ENCODE data around the gene SLC35B2.

Gene SLC35B2

DNA sequence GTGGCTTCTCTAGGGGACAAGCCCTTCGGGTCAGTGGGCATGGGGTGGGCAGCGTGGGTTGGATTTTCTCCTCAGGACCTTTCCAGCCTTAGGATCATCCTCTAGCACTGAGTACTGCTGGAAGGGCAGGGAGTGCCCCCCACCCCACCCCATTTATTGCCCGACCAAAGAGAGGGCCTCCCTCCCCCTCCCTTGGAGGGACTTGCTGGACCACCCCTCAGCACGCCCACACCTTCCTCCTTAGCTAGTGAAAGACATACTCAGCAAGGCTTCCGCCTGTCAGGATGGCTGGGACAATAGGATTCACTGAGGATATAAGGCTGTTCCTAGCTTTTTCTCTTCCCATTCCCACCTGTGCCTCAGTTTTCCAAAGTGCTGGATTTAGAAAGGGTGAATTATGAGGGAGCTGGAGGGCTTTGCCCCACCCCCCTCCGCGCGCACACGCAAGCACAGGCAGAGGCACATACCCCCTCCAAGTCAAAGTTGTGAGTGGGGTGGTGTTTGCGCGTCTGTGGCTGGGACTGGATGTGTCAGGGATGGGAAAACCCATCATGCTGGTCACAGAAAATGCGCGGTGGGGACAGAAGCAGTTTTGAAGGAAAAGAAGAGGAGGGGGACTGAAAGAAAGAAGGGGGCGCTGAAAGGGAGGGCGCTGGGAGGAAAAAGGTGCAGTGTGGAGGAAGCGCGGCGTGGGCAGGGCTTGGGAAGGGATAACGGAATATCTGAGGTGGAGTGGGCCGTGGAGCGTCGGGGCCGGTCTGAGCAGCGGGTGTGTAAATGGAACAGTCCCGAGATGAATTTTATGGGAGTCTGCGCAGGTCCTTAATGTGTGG, 34.6 kb downstream of the SLC35B2 start:
- DNase-seq (ENCODE audit: low read depth in 2 of 3, low spot score in 2 of 3) = no peak

DNA sequence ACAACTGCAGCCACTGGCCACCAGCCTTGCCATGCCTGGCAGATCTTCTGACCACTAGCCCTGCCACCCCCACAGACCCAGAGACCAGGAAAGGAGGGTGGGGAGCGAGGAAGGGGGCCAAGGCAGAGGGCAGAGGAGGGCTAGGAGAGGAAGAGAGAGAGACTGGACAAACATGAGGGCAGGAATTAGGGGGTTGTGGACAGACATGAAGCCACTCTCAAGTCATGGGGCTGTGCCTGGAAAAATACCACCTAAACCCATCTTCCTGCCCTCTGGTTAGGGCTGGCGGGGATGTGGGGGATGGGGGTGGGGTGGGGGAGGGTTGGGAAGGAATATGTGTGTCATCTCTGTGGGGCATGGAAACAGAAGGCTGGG, 35.4 kb downstream of the SLC35B2 start:
- DNase-seq (ENCODE audit: low read depth in 2 of 3, low spot score in 2 of 3) = no peak

DNA sequence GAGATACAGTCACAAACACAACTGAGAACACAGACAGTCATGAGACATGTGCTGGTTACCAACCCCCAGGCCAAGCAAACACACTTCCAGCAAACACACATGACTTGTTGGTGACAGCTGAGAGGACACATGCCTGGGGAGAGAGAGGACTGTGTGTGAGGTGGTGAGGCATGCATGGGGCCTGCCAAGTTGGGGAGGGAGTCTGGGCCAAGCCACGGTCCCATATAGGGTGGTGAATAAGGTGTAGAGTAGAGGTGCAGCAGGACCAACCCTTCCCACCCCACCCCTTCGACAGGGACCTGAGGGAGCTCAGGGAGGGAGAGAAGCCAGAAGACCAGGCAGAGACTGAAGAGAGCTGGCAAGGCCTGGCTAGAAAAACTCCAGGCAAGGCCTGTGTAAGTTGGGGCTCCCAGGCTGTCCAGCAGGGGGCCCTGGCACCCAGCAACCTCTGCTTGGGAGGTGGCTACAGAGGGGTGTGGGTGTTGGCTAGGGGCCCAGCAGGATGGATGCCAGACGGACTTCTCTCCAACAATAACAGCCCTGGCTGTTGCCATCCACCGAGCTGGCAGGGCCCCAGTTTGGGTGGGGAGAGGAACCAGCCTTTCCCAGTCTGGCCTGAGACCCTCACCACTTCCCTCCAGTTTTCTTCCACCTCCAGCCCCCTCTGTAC, 35.9 kb downstream of the SLC35B2 start:
- no peak for DNase-seq (ENCODE audit: low read depth in 2 of 3, low spot score in 2 of 3)

DNA sequence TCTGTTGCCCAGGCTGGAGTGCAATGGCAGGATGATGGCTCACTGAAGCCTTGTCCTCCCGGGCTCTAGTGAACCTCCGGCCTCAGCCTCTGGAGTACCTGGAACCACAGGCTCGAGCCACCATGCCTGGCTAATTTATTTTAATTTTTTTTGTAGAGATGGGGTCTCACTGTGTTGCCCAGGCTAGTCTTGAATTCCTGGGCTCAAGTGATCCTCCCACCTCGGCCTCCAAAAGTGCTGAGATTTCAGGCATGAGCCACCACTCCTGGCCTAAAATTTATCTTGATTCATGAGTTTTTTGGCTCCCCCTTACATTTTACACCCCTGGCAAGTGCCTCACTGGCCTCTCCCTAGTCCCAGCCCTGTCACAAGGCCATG, 36.4 kb downstream of the SLC35B2 start:
- DNase-seq (ENCODE audit: low read depth in 2 of 3, low spot score in 2 of 3) = no peak

DNA sequence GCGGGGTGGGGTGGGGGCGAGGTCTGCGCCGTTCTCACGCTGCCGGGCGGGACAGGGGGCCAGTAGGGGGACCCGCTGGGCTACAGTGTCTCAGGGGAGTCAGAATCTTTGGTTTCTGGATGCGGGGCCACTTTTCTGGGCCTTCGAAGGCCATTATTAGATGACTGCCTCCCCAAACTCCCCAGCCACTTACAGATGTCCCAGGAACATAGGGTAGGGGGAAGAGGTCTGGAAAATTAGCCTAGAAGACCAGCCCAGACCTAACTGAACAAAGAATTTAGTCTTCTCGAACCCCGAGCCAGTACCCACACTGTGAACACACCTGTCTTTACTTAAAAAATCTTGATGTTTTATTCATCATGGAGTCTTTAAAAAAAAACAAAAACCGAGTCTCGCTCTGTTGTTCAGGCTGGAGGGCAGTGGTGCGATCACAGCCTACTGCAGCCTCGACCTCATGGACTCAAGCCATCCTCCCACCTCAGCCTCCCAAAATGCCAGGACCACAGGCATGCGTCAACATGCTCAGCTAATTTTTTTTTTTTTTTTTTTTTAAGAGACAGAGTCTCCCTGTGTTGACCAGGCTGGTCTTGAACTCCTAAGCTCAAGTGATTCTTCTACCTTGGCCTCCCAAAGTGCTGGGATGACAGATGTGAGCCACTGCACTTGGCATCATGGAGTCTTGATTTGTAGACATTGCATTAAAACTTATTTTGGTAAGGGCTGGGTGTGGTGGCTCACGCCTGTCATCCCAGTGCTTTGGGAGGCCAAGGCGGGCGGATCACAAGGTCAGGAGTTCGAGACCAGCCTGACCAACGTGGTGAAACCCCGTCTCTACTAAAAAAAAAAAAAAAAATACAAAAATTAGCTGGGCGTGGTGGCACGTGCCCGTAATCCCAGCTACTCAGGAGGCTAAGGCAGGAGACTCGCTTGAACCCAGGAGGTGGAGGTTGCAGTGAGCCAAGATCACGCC, 37.2 kb downstream of the SLC35B2 start:
- DNase-seq (ENCODE audit: low read depth in 2 of 3, low spot score in 2 of 3) = no peak

DNA sequence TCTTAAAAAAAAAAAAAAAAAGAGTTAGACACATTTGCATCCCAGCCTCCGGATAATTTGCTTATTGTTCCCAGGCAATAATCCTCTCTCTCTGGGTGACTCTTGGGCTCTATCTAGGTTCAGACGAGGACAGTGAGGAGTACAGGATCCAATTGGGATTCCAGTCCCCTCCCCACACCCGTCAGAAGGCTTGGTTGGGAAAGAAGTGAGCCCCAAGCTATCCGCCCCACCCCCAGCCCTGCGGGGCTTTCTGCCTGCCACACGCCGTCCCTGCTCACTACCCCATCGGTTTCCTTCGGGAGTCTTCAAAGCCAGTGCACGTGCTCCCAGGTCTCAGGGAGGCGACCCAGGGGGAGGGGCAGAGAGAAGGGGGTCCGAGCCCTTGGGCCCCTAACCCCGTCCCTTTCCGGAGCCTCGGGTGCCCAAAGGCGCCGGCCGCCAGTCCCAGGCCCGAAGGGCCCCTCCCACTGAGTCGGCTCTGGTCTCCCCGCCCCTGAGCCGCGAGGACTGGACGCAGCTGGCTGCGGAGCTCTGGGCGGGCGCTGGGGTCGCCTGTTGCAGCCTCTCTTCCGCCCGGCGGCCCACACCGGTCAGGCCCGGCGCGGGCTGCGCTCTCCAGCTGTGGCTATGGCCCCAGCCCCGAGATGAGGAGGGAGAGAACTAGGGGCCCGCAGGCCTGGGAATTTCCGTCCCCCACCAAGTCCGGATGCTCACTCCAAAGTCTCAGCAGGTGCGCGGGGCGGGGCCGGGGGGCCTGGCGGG, 38.1 kb downstream of the SLC35B2 start:
- no peak for DNase-seq (ENCODE audit: low read depth in 2 of 3, low spot score in 2 of 3)

DNA sequence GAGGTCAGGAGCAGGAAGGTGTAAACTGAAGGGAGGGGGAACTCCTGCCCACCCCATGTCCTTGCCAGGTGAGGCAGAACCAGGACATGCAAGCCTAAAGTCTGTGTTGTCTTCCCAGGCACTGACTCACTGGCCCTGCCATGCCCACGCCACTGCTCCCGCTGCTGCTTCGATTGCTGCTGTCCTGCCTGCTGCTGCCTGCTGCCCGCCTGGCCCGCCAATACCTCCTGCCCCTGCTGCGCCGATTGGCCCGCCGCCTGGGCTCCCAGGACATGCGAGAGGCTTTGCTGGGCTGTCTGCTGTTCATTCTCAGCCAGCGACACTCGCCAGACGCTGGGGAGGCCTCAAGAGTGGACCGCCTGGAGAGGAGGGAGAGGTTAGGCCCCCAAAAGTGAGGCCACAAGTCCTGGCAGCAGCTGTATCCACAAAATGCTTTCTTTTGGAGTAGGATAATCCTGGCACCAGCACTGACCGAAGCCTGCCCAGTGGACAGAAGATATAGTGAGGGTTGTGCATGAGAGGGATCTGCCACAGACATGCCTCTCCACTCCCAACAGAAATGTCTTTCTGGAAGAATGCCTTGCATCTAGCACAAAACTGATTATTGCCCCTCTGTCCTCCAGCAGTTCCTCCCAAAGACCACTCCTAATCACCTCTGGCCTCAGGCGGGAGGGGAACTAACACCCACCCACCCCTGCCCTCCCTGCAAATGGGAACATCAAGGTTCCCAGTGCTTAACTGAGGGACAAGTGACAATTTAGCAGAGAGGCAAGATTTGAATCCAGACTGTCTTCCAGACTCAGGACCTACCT, 39.8 kb downstream of the SLC35B2 start:
- DNase-seq (ENCODE audit: low read depth in 2 of 3, low spot score in 2 of 3) = no peak

DNA sequence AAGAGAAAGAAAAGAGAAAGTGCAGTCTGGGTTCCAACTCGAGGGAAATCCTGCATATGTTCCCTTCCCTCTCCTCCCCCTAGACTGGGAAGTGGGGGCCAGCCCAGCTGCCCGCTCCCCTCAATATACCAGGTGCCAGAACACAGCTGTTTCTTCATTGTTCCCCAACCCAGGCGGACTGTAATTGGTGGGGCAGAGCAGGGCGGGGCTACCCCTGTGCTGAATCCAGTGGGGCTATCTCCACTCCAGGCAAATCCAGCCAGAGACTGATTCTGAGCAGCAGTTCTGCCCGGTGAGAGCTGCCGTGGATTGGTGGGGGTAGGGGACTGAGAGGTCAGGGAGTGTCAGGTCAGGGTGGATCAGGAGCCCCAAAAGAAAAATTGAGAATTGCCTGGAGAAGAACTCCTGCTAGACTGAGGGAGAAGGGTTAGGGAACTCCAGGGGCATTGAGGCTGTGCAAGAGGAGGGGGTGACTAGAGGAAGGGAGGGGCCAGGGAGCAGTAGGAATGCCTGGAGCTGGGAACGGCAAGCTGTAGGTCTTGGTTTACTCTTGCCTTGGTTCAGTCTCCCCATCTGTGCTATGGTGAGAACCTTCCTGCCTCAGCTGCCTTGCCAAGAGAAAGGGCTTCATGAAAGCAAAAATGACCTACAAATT, 40.5 kb downstream of the SLC35B2 start, which contains the start of gene MYMX:
Gene MYMX (plus strand): TSS at position 250 of the 655 bp plus-strand sequence. CDS start 546 bp downstream, outside the sequence.
- DNase-seq (ENCODE audit: low read depth in 2 of 3, low spot score in 2 of 3) = no peak

DNA sequence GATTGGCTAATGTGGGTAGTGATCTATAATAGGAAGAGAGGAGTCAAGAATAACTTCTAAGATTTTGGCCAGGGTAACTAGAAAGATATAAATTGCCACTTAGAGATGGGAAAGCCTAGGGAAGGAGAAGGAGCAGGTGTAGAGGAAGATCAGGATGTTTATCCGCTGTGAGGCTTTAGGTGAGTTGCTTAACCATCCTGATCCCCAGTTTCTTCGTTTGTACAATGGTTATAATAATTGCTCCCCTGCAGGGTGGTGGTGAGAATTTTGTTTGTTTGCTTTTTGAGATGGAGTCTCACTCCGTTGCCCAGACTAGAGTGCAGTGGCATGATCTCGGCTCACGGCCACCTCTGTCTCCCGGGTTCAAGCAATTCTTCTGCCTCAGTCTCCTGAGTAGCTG, 43.0 kb downstream of the SLC35B2 start:
- no peak for DNase-seq (ENCODE audit: low read depth in 2 of 3, low spot score in 2 of 3)

DNA sequence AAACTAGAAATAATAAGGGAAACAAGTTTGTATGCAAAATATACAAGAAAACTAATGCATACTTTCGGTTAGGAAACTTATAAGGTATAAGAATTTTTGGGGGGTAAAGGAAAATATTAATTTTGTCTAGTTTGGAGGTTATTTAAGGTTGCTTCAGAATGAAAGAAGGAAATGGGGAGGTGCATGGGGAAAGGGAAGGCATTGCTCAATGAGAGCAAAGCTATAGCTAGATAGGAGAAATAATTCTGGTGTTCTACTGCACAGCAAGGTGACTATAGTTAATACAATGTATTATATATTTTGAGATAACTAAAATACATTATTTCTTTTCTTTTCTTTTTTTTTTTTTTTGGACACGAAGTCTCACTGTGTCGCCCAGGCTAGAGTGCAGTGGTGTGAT, 46.0 kb downstream of the SLC35B2 start:
- DNase-seq (ENCODE audit: low read depth in 2 of 3, low spot score in 2 of 3) = no peak

DNA sequence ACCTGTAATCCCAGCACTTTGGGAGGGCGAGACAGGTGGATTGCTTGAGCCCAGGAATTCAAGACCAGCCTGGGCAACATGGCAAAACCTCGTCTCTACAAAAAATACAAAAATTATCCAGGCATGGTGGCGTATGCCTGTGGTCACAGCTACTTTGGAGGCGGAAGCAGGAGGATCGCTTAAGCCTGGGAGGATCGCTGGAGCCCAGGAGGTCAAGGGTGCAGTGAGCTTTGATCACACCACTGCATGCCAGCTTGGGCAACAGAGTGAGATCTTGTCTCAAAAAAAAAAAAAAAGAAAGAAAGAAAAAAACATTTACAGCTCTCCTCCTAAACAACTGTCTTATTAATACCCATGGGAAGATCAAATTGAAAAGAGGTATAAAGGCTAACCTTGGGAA, 49.4 kb downstream of the SLC35B2 start:
- no peak for DNase-seq (ENCODE audit: low read depth in 2 of 3, low spot score in 2 of 3)
